Inflammatory macrophage treated with lipopolysaccharide for 1 hour (primary cell): ENCODE data around the gene C14orf39.
A peak's percentile ranks its signal among the peaks of the same experiment; 100 is the strongest.

ENCODE experiments used
- DNase-seq, 2 donors: peaks; one replicate each; pipeline ENCODE4 v3.0.0-alpha.2; 2020 to 2022

Gene C14orf39

GRCh38 chr14:60485598-60486251 is at the start of gene C14orf39:
Gene C14orf39 (minus strand): TSS chr14:60486063. CDS start chr14:60485078, 985 bp downstream.
- no peak for DNase-seq

GRCh38 chr14:60532442-60532841 is 46.6 kb upstream of the C14orf39 start:
- DNase-seq, result no peak

GRCh38 chr14:60515511-60516289 is 29.8 kb upstream of the C14orf39 start:
- DNase-seq, result no peak

- DNase-seq, result peak in 1 of 2 donors; percentile 19
Observed at GRCh38 chr14:60514741-60515491, 29.1 kb upstream of the C14orf39 start.

- no peak for DNase-seq
Observed at GRCh38 chr14:60514378-60514740, 28.5 kb upstream of the C14orf39 start.

- no peak for DNase-seq
Observed at GRCh38 chr14:60512973-60513571, 27.2 kb upstream of the C14orf39 start.

- no peak for DNase-seq
Observed at GRCh38 chr14:60512126-60512525, 26.3 kb upstream of the C14orf39 start.

- DNase-seq, result no peak
Observed at GRCh38 chr14:60510951-60511599, 25.2 kb upstream of the C14orf39 start.

- DNase-seq, result no peak
Observed at GRCh38 chr14:60510254-60510950, 24.5 kb upstream of the C14orf39 start.

GRCh38 chr14:60509438-60510253 is 23.8 kb upstream of the C14orf39 start:
- DNase-seq, result no peak

GRCh38 chr14:60508707-60509437 is 23.0 kb upstream of the C14orf39 start, which contains the start of gene SIX6:
Gene SIX6 (plus strand): TSS chr14:60509146. CDS start chr14:60509399, 253 bp downstream.
- DNase-seq, result no peak

- DNase-seq, result no peak
Observed at GRCh38 chr14:60508363-60508706, 22.5 kb upstream of the C14orf39 start.

GRCh38 chr14:60506985-60507829 is 21.3 kb upstream of the C14orf39 start:
- no peak for DNase-seq

- no peak for DNase-seq
Observed at GRCh38 chr14:60506462-60506984, 20.7 kb upstream of the C14orf39 start.

GRCh38 chr14:60506010-60506409 is 20.1 kb upstream of the C14orf39 start:
- no peak for DNase-seq

GRCh38 chr14:60505448-60505847 is 19.6 kb upstream of the C14orf39 start:
- no peak for DNase-seq

GRCh38 chr14:60502541-60502940 is 16.7 kb upstream of the C14orf39 start:
- no peak for DNase-seq

- no peak for DNase-seq
Observed at GRCh38 chr14:60495946-60496345, 10.1 kb upstream of the C14orf39 start.

GRCh38 chr14:60490270-60490669 is 4.4 kb upstream of the C14orf39 start:
- DNase-seq, result no peak
